OCI-LY7 (cell line): ENCODE data around the gene NACC2. TPM values are rescaled to one million over a fixed set of nuclear protein-coding genes. Genes with fewer than 3 reads are reported as not detected.
A peak's percentile ranks its signal among the peaks of the same experiment; 100 is the strongest.

Source experiments
- BruUV-seq: library from RNA; stranded (reverse); fragments of 400-500 nt; replicated peaks from 2 replicates; lab custom pipeline; 2021; lab: Mats Ljungman, UMichigan
- CTCF ChIA-PET: fragments of 300-600 bp; sonication (Branson Sonifier 250); formaldehyde crosslinking; loops from one replicate; lab custom pipeline; 2022; ENCODE audit warnings: antibody characterized with exemption; ENCODE audit not compliant: unreplicated experiment; lab: Charles Lee
- POLR2A ChIA-PET: fragments of 300-600 bp; sonication (Branson Sonifier 250); formaldehyde crosslinking; loops from one replicate; lab custom pipeline; 2022; ENCODE audit warnings: antibody characterized with exemption; lab: Charles Lee
- DNase-seq: peaks from one replicate; pipeline ENCODE4 v3.0.0-alpha.2; 2015; ENCODE audit warnings: low spot score
- H2AFZ ChIP-seq: fragments of 200-600 bp; sonication (generic), shearing (Covaris generic); 2 replicates; pipeline ENCODE4 v1.6.1; 2014; ENCODE audit warnings: mild to moderate bottlenecking, antibody characterized with exemption, low read length, moderate library complexity
- H3K27ac ChIP-seq: fragments of 200-600 bp; sonication (generic); 2 replicates; pipeline ENCODE4 v1.5.1; 2014; ENCODE audit warnings: mixed run types, low read depth, mild to moderate bottlenecking, moderate library complexity, low read length, inconsistent platforms; ENCODE audit not compliant: poor library complexity, severe bottlenecking
- H3K36me3 ChIP-seq: fragments of 200-600 bp; sonication (generic); 2 replicates; pipeline ENCODE4 v1.6.1; 2014; ENCODE audit warnings: mild to moderate bottlenecking, antibody characterized with exemption, low read length, moderate library complexity, mixed read lengths; ENCODE audit not compliant: insufficient read depth
- H3K4me1 ChIP-seq: fragments of 200-600 bp; sonication (generic); 2 replicates; pipeline ENCODE4 v1.5.1; 2014; ENCODE audit warnings: mild to moderate bottlenecking, low read length; ENCODE audit not compliant: insufficient read depth, poor library complexity, severe bottlenecking
- H3K4me2 ChIP-seq: fragments of 200-600 bp; sonication (generic); 2 replicates; pipeline ENCODE4 v1.6.1; 2014; ENCODE audit warnings: mild to moderate bottlenecking, low read length
- H3K4me3 ChIP-seq: fragments of 200-600 bp; sonication (generic); 2 replicates; pipeline ENCODE4 v1.5.1; 2014; ENCODE audit warnings: mild to moderate bottlenecking, low read depth, low read length; ENCODE audit not compliant: poor library complexity, severe bottlenecking
- H3K79me2 ChIP-seq: fragments of 200-600 bp; sonication (generic); 2 replicates; pipeline ENCODE4 v1.6.1; 2016; ENCODE audit warnings: low read depth, mild to moderate bottlenecking, low read length, moderate library complexity, mixed read lengths; ENCODE audit not compliant: insufficient read depth
- H3K9me2 ChIP-seq: fragments of 200-600 bp; sonication (generic); 2 replicates; pipeline ENCODE4 v1.6.1; 2016; ENCODE audit warnings: mild to moderate bottlenecking, low read length, mixed read lengths; ENCODE audit not compliant: insufficient read depth
- H3K9me3 ChIP-seq: fragments of 200-600 bp; sonication (generic); 2 replicates; pipeline ENCODE4 v1.6.1; 2014; ENCODE audit warnings: mild to moderate bottlenecking, mixed run types, low read length, mixed read lengths
- H4K20me1 ChIP-seq: fragments of 200-600 bp; sonication (generic); 2 replicates; pipeline ENCODE4 v1.6.1; 2014; ENCODE audit warnings: mild to moderate bottlenecking, antibody characterized with exemption, low read length, moderate library complexity, mixed read lengths; ENCODE audit not compliant: insufficient read depth
- EZH2phosphoT487 ChIP-seq: fragments of 200-600 bp; sonication (generic); IDR thresholded peaks from 2 replicates; pipeline ENCODE4 v1.6.1; 2018; ENCODE audit warnings: low read depth, borderline replicate concordance, mild to moderate bottlenecking, mixed run types, antibody characterized with exemption, low read length, moderate library complexity, mixed read lengths
- intact Hi-C: fragments of 100-400 bp; cut with micrococcal nuclease; formaldehyde crosslinking; loops from one replicate; pipeline ENCODE4 v1.10.0; 2022; ENCODE audit not compliant: unreplicated experiment
- total RNA-seq, 2 experiments: library from RNA; depleted of rRNA in 1 of 2; stranded (reverse); fragments of >200 nt in 1 of 2; shearing (Covaris generic) in 1 of 2; gene quantifications; 2 replicates each; pipeline ENCODE4 v1.2.3, GENCODE V29; 2014 to 2022
- TF ChIP-seq, protein P1 (sequence below): fragments of 200-600 bp; sonication (generic); conservative IDR thresholded peaks from 2 replicates; pipeline ENCODE4 v1.5.1; 2014; ENCODE audit warnings: mild to moderate bottlenecking, antibody characterized with exemption, low read length, moderate library complexity, mixed read lengths

Gene NACC2
- total RNA-seq, 2 experiments from 2014 or later, result 0.38 to 0.72 TPM

DNA sequence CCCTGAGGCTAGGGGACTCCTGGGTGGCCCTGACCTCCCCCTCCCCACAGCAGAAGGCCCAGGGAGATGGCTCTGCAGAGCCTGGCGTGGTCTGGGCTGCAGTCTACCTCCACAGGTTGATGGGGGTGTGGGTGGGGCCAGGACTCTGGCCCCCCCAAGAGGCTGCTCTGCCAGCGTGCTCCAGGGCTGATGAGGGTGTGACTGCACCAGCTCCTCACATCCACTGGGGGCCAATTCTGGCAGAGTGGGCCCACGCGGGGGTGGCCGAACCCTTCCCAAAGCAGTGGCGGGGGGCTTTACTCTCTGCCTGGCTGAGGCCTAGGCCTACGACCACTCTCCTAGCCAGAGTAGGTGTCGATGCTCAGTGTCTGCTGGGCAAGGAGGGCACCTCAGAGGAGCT is 105.9 kb downstream of the NACC2 start:
- no peaks in the 10 kb centered on the region for H3K9me3 ChIP-seq
- no TSS peak for BruUV-seq
- no peak overlapping the region for H3K4me2 ChIP-seq
- DNase-seq, result no peak
- TF ChIP-seq, protein P1, sequence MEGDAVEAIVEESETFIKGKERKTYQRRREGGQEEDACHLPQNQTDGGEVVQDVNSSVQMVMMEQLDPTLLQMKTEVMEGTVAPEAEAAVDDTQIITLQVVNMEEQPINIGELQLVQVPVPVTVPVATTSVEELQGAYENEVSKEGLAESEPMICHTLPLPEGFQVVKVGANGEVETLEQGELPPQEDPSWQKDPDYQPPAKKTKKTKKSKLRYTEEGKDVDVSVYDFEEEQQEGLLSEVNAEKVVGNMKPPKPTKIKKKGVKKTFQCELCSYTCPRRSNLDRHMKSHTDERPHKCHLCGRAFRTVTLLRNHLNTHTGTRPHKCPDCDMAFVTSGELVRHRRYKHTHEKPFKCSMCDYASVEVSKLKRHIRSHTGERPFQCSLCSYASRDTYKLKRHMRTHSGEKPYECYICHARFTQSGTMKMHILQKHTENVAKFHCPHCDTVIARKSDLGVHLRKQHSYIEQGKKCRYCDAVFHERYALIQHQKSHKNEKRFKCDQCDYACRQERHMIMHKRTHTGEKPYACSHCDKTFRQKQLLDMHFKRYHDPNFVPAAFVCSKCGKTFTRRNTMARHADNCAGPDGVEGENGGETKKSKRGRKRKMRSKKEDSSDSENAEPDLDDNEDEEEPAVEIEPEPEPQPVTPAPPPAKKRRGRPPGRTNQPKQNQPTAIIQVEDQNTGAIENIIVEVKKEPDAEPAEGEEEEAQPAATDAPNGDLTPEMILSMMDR, result peak; percentile 36; the same call in 1 of the 2 replicates
- TF ChIP-seq EZH2phosphoT487, result no peak
- H3K4me1 ChIP-seq, result peaks cover 45% of the 10 kb centered on the region
- H3K36me3 ChIP-seq, result no peaks in the 10 kb centered on the region
- no peak overlapping the region for H2AFZ ChIP-seq
- ChIA-PET CTCF (no interaction called here), POLR2A (no interaction called here)
- H3K27ac ChIP-seq, result no peak overlapping the region
- intact Hi-C loops, result no loop called here
- no peaks in the 10 kb centered on the region for H3K79me2 ChIP-seq
- H4K20me1 ChIP-seq, result no peaks in the 10 kb centered on the region
- no peak overlapping the region for H3K4me3 ChIP-seq
- no peaks in the 10 kb centered on the region for H3K9me2 ChIP-seq

DNA sequence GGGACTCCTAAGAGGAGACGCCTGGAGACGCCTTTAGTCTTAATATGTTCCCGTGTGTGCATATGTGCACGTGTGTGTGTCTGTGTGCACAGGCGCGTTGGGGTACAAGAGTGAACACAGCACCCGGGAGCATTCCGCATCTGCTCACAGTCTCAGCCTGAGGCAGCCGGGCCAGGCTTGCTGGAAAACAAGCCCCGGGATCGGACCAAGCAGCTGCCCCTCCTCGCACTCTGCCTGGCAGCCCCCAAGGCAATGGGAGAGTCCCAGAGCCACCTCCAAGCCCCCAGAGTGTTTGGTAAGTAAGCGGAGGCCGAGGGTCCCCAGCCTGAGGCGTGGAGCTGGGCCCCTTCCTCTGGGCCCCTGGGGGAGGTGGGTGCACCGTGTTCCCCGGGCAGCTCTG is 106.6 kb downstream of the NACC2 start:
- H3K4me2 ChIP-seq, result no peak overlapping the region
- no peak overlapping the region for H3K4me3 ChIP-seq
- no peak overlapping the region for H2AFZ ChIP-seq
- no peak for TF ChIP-seq EZH2phosphoT487
- TF ChIP-seq, protein P1, result no peak
- H3K36me3 ChIP-seq, result no peaks in the 10 kb centered on the region
- CTCF ChIA-PET, result no interaction called here
- no peaks in the 10 kb centered on the region for H4K20me1 ChIP-seq
- POLR2A ChIA-PET, result no interaction called here
- H3K9me3 ChIP-seq, result no peaks in the 10 kb centered on the region
- BruUV-seq, result no TSS peak
- no peak overlapping the region for H3K27ac ChIP-seq
- no peaks in the 10 kb centered on the region for H3K9me2 ChIP-seq
- intact Hi-C loops, result no loop called here
- H3K79me2 ChIP-seq, result no peaks in the 10 kb centered on the region
- DNase-seq, result no peak
- H3K4me1 ChIP-seq, result peaks cover 38% of the 10 kb centered on the region

DNA sequence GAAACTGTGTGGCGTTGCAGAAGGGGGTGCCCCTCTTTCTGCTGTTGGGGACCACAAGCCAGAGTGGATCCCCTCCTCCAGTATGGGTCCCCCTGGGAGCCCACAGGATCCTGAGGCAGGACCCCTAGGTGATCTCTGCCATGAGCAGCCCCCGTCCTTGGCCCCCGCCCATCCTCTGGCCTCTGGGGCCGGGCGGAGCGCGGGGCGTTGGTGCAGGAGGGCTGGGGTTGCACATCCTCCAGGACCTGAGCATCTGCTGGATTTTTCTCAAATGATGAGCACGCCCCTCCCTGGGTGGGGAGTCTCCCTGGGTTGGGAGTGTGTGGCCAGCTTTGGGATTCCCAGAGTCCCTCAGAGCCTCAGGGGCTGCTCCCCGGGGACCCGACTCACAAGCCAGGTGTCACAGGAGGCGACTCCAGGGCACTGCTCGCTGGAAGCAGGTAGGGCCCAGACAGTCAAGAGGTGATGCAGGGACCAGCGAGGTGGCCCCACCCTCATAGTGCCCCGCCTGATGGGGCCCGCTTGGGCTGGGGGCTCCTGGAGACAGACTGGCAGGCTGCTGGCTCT is 107.2 kb downstream of the NACC2 start:
- CTCF ChIA-PET, result no interaction called here
- BruUV-seq, result no TSS peak
- Histone ChIP-seq H3K79me2 (no peaks in the 10 kb centered on the region), H3K9me3 (no peaks in the 10 kb centered on the region), H4K20me1 (no peaks in the 10 kb centered on the region), H2AFZ (no peak overlapping the region), H3K4me1 (peaks cover 33% of the 10 kb centered on the region), H3K27ac (no peak overlapping the region), H3K4me2 (no peak overlapping the region), H3K9me2 (no peaks in the 10 kb centered on the region), H3K36me3 (no peaks in the 10 kb centered on the region), H3K4me3 (no peak overlapping the region)
- no peak for TF ChIP-seq EZH2phosphoT487
- TF ChIP-seq, protein P1, result no peak
- DNase-seq, result no peak
- intact Hi-C loops, result no loop called here
- POLR2A ChIA-PET, result no interaction called here
